ENCODE data around the gene ZNF83.

The ZNF83 gene

DNA sequence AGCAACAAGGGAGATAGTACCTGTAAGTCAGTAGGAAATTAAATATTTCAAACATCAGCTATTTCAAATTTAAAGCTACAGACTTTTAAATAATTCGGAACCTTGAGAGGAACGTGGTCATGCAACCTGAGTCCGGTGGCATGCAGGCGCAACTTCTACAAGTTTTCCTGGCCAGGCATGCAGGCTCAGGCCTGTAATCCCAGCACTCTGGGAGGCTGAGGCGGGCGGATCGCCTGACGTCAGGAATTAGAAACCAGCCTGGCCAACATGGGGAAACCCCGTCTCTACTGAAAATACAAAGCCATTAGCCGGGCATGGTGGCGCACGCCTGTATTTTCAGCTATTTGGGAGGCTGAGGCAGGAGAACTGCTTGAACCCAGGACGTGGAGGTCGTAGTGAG lies 70.2 kb downstream of the ZNF83 start:
- no peak for DNase-seq (ENCODE audit: low read depth)

DNA sequence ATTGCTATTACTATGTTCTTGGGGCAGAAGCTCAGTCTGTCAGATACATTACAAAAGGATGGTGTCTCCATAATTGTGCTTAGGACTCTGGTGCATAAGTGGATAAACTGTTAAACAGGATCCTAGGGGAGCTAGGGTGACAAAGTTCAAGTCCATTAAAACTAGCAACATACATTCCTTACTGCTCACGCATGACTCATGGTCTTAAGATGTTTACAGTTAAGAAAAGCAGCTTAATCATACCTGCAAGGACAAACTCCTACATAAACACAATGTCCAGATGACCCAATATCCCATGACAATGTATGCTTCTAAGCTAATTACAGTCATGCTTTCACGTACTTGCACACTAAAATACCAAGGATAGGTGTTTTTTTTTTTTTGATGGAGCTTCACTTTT lies 71.6 kb downstream of the ZNF83 start:
- DNase-seq (ENCODE audit: low read depth): no peak

DNA sequence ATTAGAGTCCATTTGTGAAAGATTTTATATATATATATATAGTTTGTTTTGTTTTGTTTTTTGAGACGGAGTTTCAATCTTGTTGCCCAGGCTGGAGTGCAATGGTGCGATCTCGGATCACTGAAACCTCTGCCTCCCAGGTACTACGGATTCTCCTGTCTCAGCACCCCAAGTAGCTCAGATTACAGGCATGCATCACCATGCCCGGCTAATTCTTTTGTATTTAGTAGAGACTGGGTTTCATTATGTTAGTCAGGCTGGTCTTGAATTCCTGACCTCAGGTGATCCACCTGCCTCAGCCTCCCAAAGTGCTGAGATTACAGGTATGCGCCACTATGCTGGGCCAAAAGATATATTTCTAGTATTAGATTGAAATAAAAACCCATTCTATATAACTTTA lies 72.0 kb downstream of the ZNF83 start:
- no peak for DNase-seq (ENCODE audit: low read depth)
